GM12878 (cell line): Measurements from ENCODE around the gene BNIP3. TPM values are rescaled to one million over a fixed set of nuclear protein-coding genes. Genes with fewer than 3 reads are reported as not detected.
A peak's percentile ranks its signal among the peaks of the same experiment; 100 is the strongest.

ENCODE experiments used
- ATAC-seq: fragments of 200-7000 bp; cut with Tn5 transposase; 3 replicates; pipeline ENCODE4 v1.9.1; 2020; ENCODE audit warnings: mild to moderate bottlenecking, moderate library complexity
- Bru-seq: library from RNA; stranded (reverse); fragments of 400-500 nt; gene quantifications from one replicate; lab custom pipeline; 2021; lab: Mats Ljungman, UMichigan
- BruChase-seq, 2 experiments: library from RNA; stranded (reverse); fragments of 400-500 nt; gene quantifications; one replicate each; lab custom pipeline; 2021; lab: Mats Ljungman, UMichigan
- BruUV-seq: library from RNA; stranded (reverse); fragments of 400-500 nt; replicated peaks from 2 replicates; lab custom pipeline; 2021; lab: Mats Ljungman, UMichigan
- CTCF ChIA-PET: fragments of 300-600 bp; sonication (Branson Sonifier 250); formaldehyde crosslinking; extraction: SDS; loops from one replicate; lab custom pipeline; 2021; ENCODE audit warnings: inconsistent platforms; lab: Yijun Ruan, JAX
- POLR2A ChIA-PET: fragments of 350-600 bp; formaldehyde crosslinking; extraction: SDS; loops from one replicate; lab custom pipeline; 2021; ENCODE audit warnings: inconsistent platforms; lab: Charles Lee
- RAD21 ChIA-PET: fragments of 300-600 bp; sonication (Branson Sonifier 250); formaldehyde crosslinking; loops from one replicate; lab custom pipeline; 2023; ENCODE audit warnings: antibody characterized with exemption; ENCODE audit not compliant: unreplicated experiment; lab: Charles Lee
- SMC1A ChIA-PET: fragments of 300-600 bp; sonication (Branson Sonifier 250); formaldehyde crosslinking; loops from one replicate; lab custom pipeline; 2023; ENCODE audit not compliant: unreplicated experiment, uncharacterized antibody; lab: Charles Lee
- DNase-seq: peaks from one replicate; pipeline ENCODE4 v3.0.0-alpha.2; 2011; ENCODE audit warnings: low read depth, low spot score
- FAIRE-seq: peaks from 3 replicates; lab custom pipeline; 2011; peaks lifted over from hg19 to GRCh38; lab: Jason Lieb, UNC
- H2AFZ ChIP-seq: 2 replicates; pipeline ENCODE4 v1.6.0; 2011; ENCODE audit warnings: low read depth, low read length, control low read depth; ENCODE audit not compliant: control insufficient read depth
- H3K27ac ChIP-seq: 2 replicates; pipeline ENCODE4 v1.5.1; 2011; ENCODE audit warnings: control low read depth; ENCODE audit not compliant: control insufficient read depth, insufficient read depth
- H3K27me3 ChIP-seq, 2 experiments: replicated peaks in 1 of 2; 2 replicates each; pipeline versions ENCODE4 v1.6.0 to v1.6.1; 2011; ENCODE audit warnings: low read length in 1 of 2; ENCODE audit not compliant: control insufficient read depth in 2 of 2, insufficient read depth in 2 of 2
- H3K36me3 ChIP-seq, 2 experiments: 2 replicates each; pipeline ENCODE4 v1.5.1; 2011; ENCODE audit warnings: low read length in 1 of 2; ENCODE audit not compliant: control insufficient read depth in 2 of 2, insufficient read depth in 2 of 2
- H3K4me1 ChIP-seq: 2 replicates; pipeline ENCODE4 v1.6.1; 2011; ENCODE audit warnings: mild to moderate bottlenecking, low read length, moderate library complexity, mixed read lengths; ENCODE audit not compliant: control insufficient read depth, insufficient read depth
- H3K4me2 ChIP-seq: 2 replicates; pipeline ENCODE4 v1.6.0; 2011; ENCODE audit warnings: control low read depth; ENCODE audit not compliant: control insufficient read depth, insufficient read depth
- H3K4me3 ChIP-seq: fragments of 200-600 bp; sonication (generic); 2 replicates; pipeline ENCODE4 v1.5.1; 2016
- H3K79me2 ChIP-seq: 2 replicates; pipeline ENCODE4 v1.6.0; 2011; ENCODE audit warnings: low read length; ENCODE audit not compliant: control insufficient read depth, insufficient read depth
- H3K9ac ChIP-seq: 2 replicates; pipeline ENCODE4 v1.8.0; 2011; ENCODE audit warnings: low read length, control low read depth, mixed read lengths; ENCODE audit not compliant: control insufficient read depth, insufficient read depth
- H3K9me3 ChIP-seq: replicated peaks from 3 replicates; pipeline ENCODE4 v1.5.1; 2011; ENCODE audit warnings: mild to moderate bottlenecking, low read length; ENCODE audit not compliant: control insufficient read depth, insufficient read depth
- H4K20me1 ChIP-seq: 2 replicates; pipeline ENCODE4 v1.6.0; 2011; ENCODE audit not compliant: control insufficient read depth, insufficient read depth
- BACH1 ChIP-seq: fragments of 450-650 bp; IDR thresholded peaks from 2 replicates; pipeline ENCODE4 v1.6.1; 2017; ENCODE audit warnings: mild to moderate bottlenecking, borderline replicate concordance
- CBX5 ChIP-seq: sonication (generic); IDR thresholded peaks from 2 replicates; pipeline ENCODE4 v1.6.1; 2016; ENCODE audit warnings: low read depth, moderate library complexity, mild to moderate bottlenecking, inconsistent platforms
- CEBPB ChIP-seq, 2 experiments: fragments of 150-350 bp in 1 of 2; IDR thresholded peaks; 2 replicates each; pipeline ENCODE4 v1.6.1; 2012 to 2014; ENCODE audit warnings: low read depth in 2 of 2, low read length in 2 of 2, borderline replicate concordance in 1 of 2, inconsistent platforms in 1 of 2
- CHD1 ChIP-seq: IDR thresholded peaks from 2 replicates; pipeline ENCODE4 v1.6.1; 2012; ENCODE audit warnings: low read depth, low read length, improper control_type of control experiment
- HDAC2 ChIP-seq: fragments of 200-600 bp; sonication (generic); IDR thresholded peaks from 2 replicates; pipeline ENCODE4 v1.6.1; 2017
- MEF2B ChIP-seq: fragments of 450-650 bp; IDR thresholded peaks from 2 replicates; pipeline ENCODE4 v1.6.1; 2018; ENCODE audit warnings: mild to moderate bottlenecking, moderate library complexity; ENCODE audit not compliant: partially characterized antibody, poor library complexity, severe bottlenecking
- POLR2A ChIP-seq: IDR thresholded peaks from 2 replicates; pipeline ENCODE4 v1.6.1; 2011; ENCODE audit warnings: low read depth, mild to moderate bottlenecking, low read length
- SIN3A ChIP-seq: IDR thresholded peaks from 2 replicates; pipeline ENCODE4 v1.6.1; 2012; ENCODE audit warnings: low read depth, low read length, improper control_type of control experiment
- ZNF622 ChIP-seq: fragments of 450-650 bp; IDR thresholded peaks from 2 replicates; pipeline ENCODE4 v1.6.1; 2017; ENCODE audit warnings: mild to moderate bottlenecking, inconsistent platforms
- WGBS: methylation state at CpG from one replicate; pipeline ENCODE4 v1.1.6; 2016; ENCODE audit warnings: low lambda C conversion rate; ENCODE audit not compliant: insufficient replicate concordance, insufficient coverage; ENCODE audit errors: missing lambda C conversion rate; 5-methylcytosine and 5-hydroxymethylcytosine counted together
- in situ Hi-C: fragments of 300-500 bp; cut with MboI; formaldehyde crosslinking; loops from 9 replicates; pipeline ENCODE4 v1.14.3; 2018; ENCODE audit warnings: mixed read lengths
- intact Hi-C: fragments of 100-400 bp; cut with micrococcal nuclease; formaldehyde crosslinking; loops from one replicate; pipeline ENCODE4 v1.14.2; 2022; ENCODE audit not compliant: unreplicated experiment
- long read RNA-seq, 2 experiments: library from polyadenylated mRNA; unstranded; transcript quantifications; one replicate each; pipeline ENCODE4 v2.0.0, GENCODE V29; 2019 to 2020
- polyA minus RNA-seq, 3 experiments: library from RNA; depleted of rRNA, polyadenylated mRNA; stranded (reverse); fragments of >200 nt; gene quantifications; 2 replicates each; pipeline ENCODE4 v1.2.3, GENCODE V29; 2011
- polyA plus RNA-seq, 11 experiments: library from polyadenylated mRNA; depleted of rRNA in 4 of 11; unstranded in 6 of 11; stranded (reverse) in 5 of 11; fragments of >200 nt; fragmentation: Nextera tagmentation in 4 of 11; fragmentation: Illumina TruSeq in 1 of 11; extraction: Ambion mirVana in 4 of 11; extraction: Trizol in 1 of 11; gene quantifications; 1 replicate in 1 of 11; 2 replicates in 10 of 11; pipeline versions ENCODE4 v1.2.1 to v1.2.3, GENCODE V29; 2011 to 2016; ENCODE audit warnings: inconsistent platforms in 2 of 11, missing spikeins in 2 of 11, low read depth in 1 of 11
- total RNA-seq, 4 experiments: library from RNA; depleted of rRNA in 3 of 4; stranded (reverse); fragments of >200 nt in 3 of 4; fragmentation: Illumina TruSeq in 1 of 4; extraction: Trizol in 1 of 4; gene quantifications; 2 replicates each; pipeline versions ENCODE4 v1.2.1 to v1.2.3, GENCODE V29; 2013 to 2021
- TF ChIP-seq, protein P1 (sequence below): fragments of 150-350 bp; IDR thresholded peaks from 2 replicates; pipeline ENCODE4 v1.6.1; 2016; ENCODE audit warnings: low read depth, low read length
- TF ChIP-seq, protein P2 (sequence below): IDR thresholded peaks from 2 replicates; pipeline ENCODE4 v1.6.1; 2012; ENCODE audit warnings: low read depth, low read length, improper control_type of control experiment

BNIP3 gene, protein sequence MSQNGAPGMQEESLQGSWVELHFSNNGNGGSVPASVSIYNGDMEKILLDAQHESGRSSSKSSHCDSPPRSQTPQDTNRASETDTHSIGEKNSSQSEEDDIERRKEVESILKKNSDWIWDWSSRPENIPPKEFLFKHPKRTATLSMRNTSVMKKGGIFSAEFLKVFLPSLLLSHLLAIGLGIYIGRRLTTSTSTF
- total RNA-seq (2013; cell fraction: nucleolus; rRNA removed), result 159 and 174 TPM in 2 replicates
- 27.9 and 31.6 TPM in 2 replicates for total RNA-seq (2014; rRNA removed)
- total RNA-seq (2014; rRNA removed; fragmentation: Illumina TruSeq; extraction: Trizol), result 25.0 and 27.0 TPM in 2 replicates
- 28.7 and 31.9 TPM in 2 replicates for total RNA-seq (2021)
- 33.5 TPM for polyA plus RNA-seq (2011; ENCODE audit: low read depth)
- polyA plus RNA-seq (2011; rRNA removed), result 122 and 204 TPM in 2 replicates
- polyA plus RNA-seq (2011; cell fraction: cytosol; rRNA removed), result 69.8 and 101 TPM in 2 replicates
- polyA plus RNA-seq (2011; cell fraction: nucleus; rRNA removed), result 95.0 and 131 TPM in 2 replicates
- 62.6 and 115 TPM in 2 replicates for polyA plus RNA-seq (2012)
- polyA plus RNA-seq (2014; fragmentation: Illumina TruSeq; extraction: Trizol), result 30.7 and 31.2 TPM in 2 replicates
- polyA plus RNA-seq (2014; fragmentation: Nextera tagmentation; extraction: Ambion mirVana), result 10 to 100 TPM in 1 of 2 experiments, 1 to 10 TPM in 1; 7.7 to 14.0 TPM
- 41.6 and 41.8 TPM in 2 replicates for polyA plus RNA-seq (2014; rRNA removed)
- polyA plus RNA-seq (2016; fragmentation: Nextera tagmentation; extraction: Ambion mirVana), result 10 to 100 TPM; 35.8 to 40.2 TPM
- polyA minus RNA-seq (2011; rRNA and poly(A)+ RNA removed), result 34.5 and 49.7 TPM in 2 replicates
- polyA minus RNA-seq (2011; cell fraction: cytosol; rRNA and poly(A)+ RNA removed), result 30.2 and 31.9 TPM in 2 replicates
- polyA minus RNA-seq (2011; cell fraction: nucleus; rRNA and poly(A)+ RNA removed), result 40.9 and 42.3 TPM in 2 replicates
- percentile 82 among the genes with signal in this experiment for Bru-seq, nascent RNA
- percentile 87 among the genes with signal in this experiment for BruChase-seq, experiment 1, labeled RNA remaining after a 6-hour chase
- percentile 76 among the genes with signal in this experiment for BruChase-seq, experiment 2, labeled RNA remaining after a 2-hour chase
- long read RNA-seq, experiment 1, transcript BNIP3-201 (6 exons, 2,861 nt), result major isoform, 36 of 39 reads
- long read RNA-seq, experiment 1, partial matches to known transcripts, result 3 of 39 reads
- long read RNA-seq, experiment 1, other reads (novel, unspliced or antisense), result 0 of 39 reads
- long read RNA-seq, experiment 2, transcript BNIP3-201 (6 exons, 2,861 nt), result major isoform, 357 of 373 reads
- long read RNA-seq, experiment 2, partial matches to known transcripts, result 7 of 373 reads
- long read RNA-seq, experiment 2, other reads (novel, unspliced or antisense), result 8 of 373 reads

DNA sequence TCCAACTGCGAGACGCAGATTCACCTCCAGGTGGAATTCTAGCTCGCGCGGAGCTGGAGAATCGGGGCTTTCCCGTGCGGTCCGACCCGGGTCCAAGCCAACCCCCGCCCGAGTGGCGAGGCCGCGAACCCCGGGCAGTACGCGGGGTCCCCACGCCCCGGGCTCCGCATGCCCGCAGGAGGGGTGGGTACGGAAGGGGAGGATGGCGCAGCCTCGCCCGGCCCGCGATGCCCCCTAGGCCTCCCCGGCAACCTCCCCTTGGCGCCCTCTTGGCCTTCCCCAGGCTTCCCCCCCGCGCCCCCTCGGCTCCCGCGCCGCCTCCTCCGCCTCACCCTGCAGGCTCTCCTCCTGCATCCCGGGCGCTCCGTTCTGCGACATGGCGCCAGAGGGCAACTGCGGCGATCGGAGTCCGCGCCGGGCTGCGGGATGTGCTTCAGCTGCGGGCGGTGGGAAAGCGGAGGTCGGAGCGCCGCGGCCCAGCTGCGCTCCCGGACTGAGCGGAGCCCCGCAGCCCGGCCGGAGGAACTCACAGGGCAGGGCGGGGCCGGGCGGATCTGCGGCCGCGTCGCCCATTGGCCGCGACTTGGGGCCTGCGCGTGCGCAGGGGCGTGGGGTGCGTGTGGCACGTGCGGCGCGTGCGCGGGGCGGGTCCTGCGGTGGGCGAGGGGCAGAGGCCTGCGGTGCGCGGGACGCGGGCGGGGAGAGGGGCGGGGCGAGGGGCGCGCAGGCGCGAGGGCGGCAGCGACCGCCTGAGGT lies at the start of gene BNIP3:
Gene BNIP3, minus strand, starts transcription at position 495 of the 756 bp plus-strand sequence. Its CDS starts 117 bp downstream, at position 378.
- 1% methylated on average over 47 of the region's 100 CpGs for WGBS
- Histone ChIP-seq H3K4me3 (peak within 1 kb of the TSS; percentile 98), H3K79me2 (peaks cover 53% of the 10 kb centered on the region), H3K4me2 (peak within 1 kb of the TSS; percentile 77), H3K36me3 (peaks cover 0 to 11% of the 10 kb centered on the region in 2 experiments; a peak in 2 of 4 replicates), H3K27me3 (no peaks in the 10 kb centered on the region), H2AFZ (peak within 1 kb of the TSS; percentile 85), H3K27ac (peak within 1 kb of the TSS; percentile 55), H4K20me1 (peaks cover 11% of the 10 kb centered on the region), H3K9ac (peak within 1 kb of the TSS; percentile 81), H3K4me1 (no peaks in the 10 kb centered on the region; the same call in 1 of the 2 replicates), H3K9me3 (no peaks in the 10 kb centered on the region; the same call in 2 of the 3 replicates)
- intact Hi-C loops, result loop anchor here (2.0 kb wide), 1 partner anchor 81 kb away; the partner anchor contains the start of gene PPP2R2D
- ChIA-PET RAD21 (interaction anchor here (1.3 kb wide), 1 partner anchor 41 kb away, joined by 3 read pairs; no protein-coding TSS in a partner anchor), SMC1A (no interaction called here), CTCF (interaction anchor here (1.5 kb wide), 1 partner anchor 41 kb away, joined by 5 read pairs; no protein-coding TSS in a partner anchor), POLR2A (no interaction called here)
- BruUV-seq, result no TSS peak
- in situ Hi-C loops, result loop anchor here (5.0 kb wide), 1 partner anchor 84 kb away; no protein-coding TSS in a partner anchor
- FAIRE-seq (no peak), ATAC-seq (peak; percentile 97), DNase-seq (peak; percentile 75)
- TF ChIP-seq ZNF622, result no peak
- TF ChIP-seq HDAC2, result no peak
- TF ChIP-seq CBX5, result 0 out of 2 replicates have a peak, but pooled peaks have one; percentile 7
- TF ChIP-seq SIN3A, result no peak
- peak; percentile 79 for TF ChIP-seq POLR2A
- TF ChIP-seq MEF2B, result no peak
- TF ChIP-seq CHD1, result no peak
- TF ChIP-seq BACH1, result peak; percentile 63
- TF ChIP-seq, protein P1, sequence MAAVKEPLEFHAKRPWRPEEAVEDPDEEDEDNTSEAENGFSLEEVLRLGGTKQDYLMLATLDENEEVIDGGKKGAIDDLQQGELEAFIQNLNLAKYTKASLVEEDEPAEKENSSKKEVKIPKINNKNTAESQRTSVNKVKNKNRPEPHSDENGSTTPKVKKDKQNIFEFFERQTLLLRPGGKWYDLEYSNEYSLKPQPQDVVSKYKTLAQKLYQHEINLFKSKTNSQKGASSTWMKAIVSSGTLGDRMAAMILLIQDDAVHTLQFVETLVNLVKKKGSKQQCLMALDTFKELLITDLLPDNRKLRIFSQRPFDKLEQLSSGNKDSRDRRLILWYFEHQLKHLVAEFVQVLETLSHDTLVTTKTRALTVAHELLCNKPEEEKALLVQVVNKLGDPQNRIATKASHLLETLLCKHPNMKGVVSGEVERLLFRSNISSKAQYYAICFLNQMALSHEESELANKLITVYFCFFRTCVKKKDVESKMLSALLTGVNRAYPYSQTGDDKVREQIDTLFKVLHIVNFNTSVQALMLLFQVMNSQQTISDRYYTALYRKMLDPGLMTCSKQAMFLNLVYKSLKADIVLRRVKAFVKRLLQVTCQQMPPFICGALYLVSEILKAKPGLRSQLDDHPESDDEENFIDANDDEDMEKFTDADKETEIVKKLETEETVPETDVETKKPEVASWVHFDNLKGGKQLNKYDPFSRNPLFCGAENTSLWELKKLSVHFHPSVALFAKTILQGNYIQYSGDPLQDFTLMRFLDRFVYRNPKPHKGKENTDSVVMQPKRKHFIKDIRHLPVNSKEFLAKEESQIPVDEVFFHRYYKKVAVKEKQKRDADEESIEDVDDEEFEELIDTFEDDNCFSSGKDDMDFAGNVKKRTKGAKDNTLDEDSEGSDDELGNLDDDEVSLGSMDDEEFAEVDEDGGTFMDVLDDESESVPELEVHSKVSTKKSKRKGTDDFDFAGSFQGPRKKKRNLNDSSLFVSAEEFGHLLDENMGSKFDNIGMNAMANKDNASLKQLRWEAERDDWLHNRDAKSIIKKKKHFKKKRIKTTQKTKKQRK, result no peak
- TF ChIP-seq, protein P2, sequence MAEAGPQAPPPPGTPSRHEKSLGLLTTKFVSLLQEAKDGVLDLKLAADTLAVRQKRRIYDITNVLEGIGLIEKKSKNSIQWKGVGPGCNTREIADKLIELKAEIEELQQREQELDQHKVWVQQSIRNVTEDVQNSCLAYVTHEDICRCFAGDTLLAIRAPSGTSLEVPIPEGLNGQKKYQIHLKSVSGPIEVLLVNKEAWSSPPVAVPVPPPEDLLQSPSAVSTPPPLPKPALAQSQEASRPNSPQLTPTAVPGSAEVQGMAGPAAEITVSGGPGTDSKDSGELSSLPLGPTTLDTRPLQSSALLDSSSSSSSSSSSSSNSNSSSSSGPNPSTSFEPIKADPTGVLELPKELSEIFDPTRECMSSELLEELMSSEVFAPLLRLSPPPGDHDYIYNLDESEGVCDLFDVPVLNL, result no peak
- TF ChIP-seq CEBPB (IDR thresholded peaks at IDR 0.05; ENCODE audit: borderline replicate concordance in 1 of 2, low read depth in 2 of 2, low read length in 2 of 2), result no peak
